ENCODE measurements around the gene SNX11. TPM values are rescaled to one million over a fixed set of nuclear protein-coding genes. Genes with fewer than 3 reads are reported as not detected.
"Not testable (repeated sequence)": the region's sequence is repeated elsewhere in the genome, so short reads cannot be mapped to it uniquely, and the experiment has no call there.

SNX11 gene
- total RNA-seq, 1 experiment from 2014 or later, result 16.0 TPM

- DNase-seq; H3K27me3 ChIP-seq (ENCODE audit: control insufficient read depth, insufficient read depth, low read length); H3K4me3 ChIP-seq (ENCODE audit: insufficient read depth, low read depth, low read length): not testable (repeated sequence)
- peaks cover 25% of the 10 kb centered on the region for H3K36me3 ChIP-seq (replicated peaks; ENCODE audit: control insufficient read depth, insufficient read depth, low read length)
Measured at GRCh38 chr17:48073566-48074094, 33.9 kb upstream of the SNX11 start.

GRCh38 chr17:48074322-48075081 lies 33.1 kb upstream of the SNX11 start:
- Histone ChIP-seq H3K36me3 (replicated peaks; ENCODE audit: control insufficient read depth, insufficient read depth, low read length) (peaks cover 23% of the 10 kb centered on the region), H3K4me3 (ENCODE audit: insufficient read depth, low read depth, low read length) (no peak overlapping the region), H3K27me3 (ENCODE audit: control insufficient read depth, insufficient read depth, low read length) (no peaks in the 10 kb centered on the region)
- DNase-seq, result peak; percentile 63

- H3K36me3 ChIP-seq (replicated peaks; ENCODE audit: control insufficient read depth, insufficient read depth, low read length), result peaks cover 13% of the 10 kb centered on the region
- H3K27me3 ChIP-seq (ENCODE audit: control insufficient read depth, insufficient read depth, low read length); DNase-seq; H3K4me3 ChIP-seq (ENCODE audit: insufficient read depth, low read depth, low read length): not testable (repeated sequence)
Measured at GRCh38 chr17:48077152-48077551, 30.4 kb upstream of the SNX11 start.

GRCh38 chr17:48081858-48082257 lies 25.7 kb upstream of the SNX11 start:
- no peaks in the 10 kb centered on the region for H3K27me3 ChIP-seq (ENCODE audit: control insufficient read depth, insufficient read depth, low read length)
- H3K36me3 ChIP-seq (replicated peaks; ENCODE audit: control insufficient read depth, insufficient read depth, low read length), result no peaks in the 10 kb centered on the region
- no peak for DNase-seq
- H3K4me3 ChIP-seq (ENCODE audit: insufficient read depth, low read depth, low read length), result no peak overlapping the region

- DNase-seq, result no peak
- Histone ChIP-seq H3K36me3 (replicated peaks; ENCODE audit: control insufficient read depth, insufficient read depth, low read length) (no peaks in the 10 kb centered on the region), H3K4me3 (ENCODE audit: insufficient read depth, low read depth, low read length) (no peak overlapping the region)
Measured at GRCh38 chr17:48084932-48085331, 22.6 kb upstream of the SNX11 start.

GRCh38 chr17:48093341-48094045 lies 14.1 kb upstream of the SNX11 start:
- no peak for DNase-seq
- H3K4me3 ChIP-seq (ENCODE audit: insufficient read depth, low read depth, low read length), result no peak overlapping the region
- H3K36me3 ChIP-seq (replicated peaks; ENCODE audit: control insufficient read depth, insufficient read depth, low read length), result no peaks in the 10 kb centered on the region
- H3K27me3 ChIP-seq (ENCODE audit: control insufficient read depth, insufficient read depth, low read length), result no peaks in the 10 kb centered on the region

More at GRCh38 chr17:48084932-48085331, 22.6 kb upstream of the SNX11 start:
- no peaks in the 10 kb centered on the region for H3K27me3 ChIP-seq (ENCODE audit: control insufficient read depth, insufficient read depth, low read length)

GRCh38 chr17:48095611-48096010 lies 12.0 kb upstream of the SNX11 start:
- DNase-seq, result no peak
- H3K4me3 ChIP-seq (ENCODE audit: insufficient read depth, low read depth, low read length), result no peak overlapping the region
- H3K27me3 ChIP-seq (ENCODE audit: control insufficient read depth, insufficient read depth, low read length), result no peaks in the 10 kb centered on the region
- H3K36me3 ChIP-seq (replicated peaks; ENCODE audit: control insufficient read depth, insufficient read depth, low read length), result no peaks in the 10 kb centered on the region

- Histone ChIP-seq H3K4me3 (ENCODE audit: insufficient read depth, low read depth, low read length) (peak overlapping the region; percentile 92), H3K27me3 (ENCODE audit: control insufficient read depth, insufficient read depth, low read length) (no peaks in the 10 kb centered on the region), H3K36me3 (replicated peaks; ENCODE audit: control insufficient read depth, insufficient read depth, low read length) (no peaks in the 10 kb centered on the region)
- DNase-seq, result no peak
Measured at GRCh38 chr17:48100160-48100559, 7.4 kb upstream of the SNX11 start.

- peak overlapping the region; percentile 92 for H3K4me3 ChIP-seq (ENCODE audit: insufficient read depth, low read depth, low read length)
- peak; percentile 86 for DNase-seq
- no peaks in the 10 kb centered on the region for H3K27me3 ChIP-seq (ENCODE audit: control insufficient read depth, insufficient read depth, low read length)
- H3K36me3 ChIP-seq (replicated peaks; ENCODE audit: control insufficient read depth, insufficient read depth, low read length), result no peaks in the 10 kb centered on the region
Measured at GRCh38 chr17:48100591-48101011, 7.0 kb upstream of the SNX11 start.

- Histone ChIP-seq H3K27me3 (ENCODE audit: control insufficient read depth, insufficient read depth, low read length) (no peaks in the 10 kb centered on the region), H3K36me3 (replicated peaks; ENCODE audit: control insufficient read depth, insufficient read depth, low read length) (no peaks in the 10 kb centered on the region), H3K4me3 (ENCODE audit: insufficient read depth, low read depth, low read length) (peak within 1 kb of the TSS; percentile 92)
- DNase-seq, result peak; percentile 97
Measured at GRCh38 chr17:48101012-48101720, 6.4 kb upstream of the SNX11 start, which contains the start of gene CBX1. Gene CBX1, minus strand, starts transcription at chr17:48101478. Its CDS starts 24,474 bp downstream, at chr17:48077004.

GRCh38 chr17:48102043-48102750 lies 5.4 kb upstream of the SNX11 start:
- DNase-seq, result no peak
- H3K4me3 ChIP-seq (ENCODE audit: insufficient read depth, low read depth, low read length), result peak overlapping the region; percentile 92; the same call in 1 of the 2 replicates
- no peaks in the 10 kb centered on the region for H3K27me3 ChIP-seq (ENCODE audit: control insufficient read depth, insufficient read depth, low read length)
- no peaks in the 10 kb centered on the region for H3K36me3 ChIP-seq (replicated peaks; ENCODE audit: control insufficient read depth, insufficient read depth, low read length)

- Histone ChIP-seq H3K4me3 (ENCODE audit: insufficient read depth, low read depth, low read length) (no peak overlapping the region), H3K36me3 (replicated peaks; ENCODE audit: control insufficient read depth, insufficient read depth, low read length) (no peaks in the 10 kb centered on the region), H3K27me3 (ENCODE audit: control insufficient read depth, insufficient read depth, low read length) (no peaks in the 10 kb centered on the region)
- DNase-seq, result no peak
Measured at GRCh38 chr17:48102798-48103715, 4.5 kb upstream of the SNX11 start.

- Histone ChIP-seq H3K4me3 (ENCODE audit: insufficient read depth, low read depth, low read length) (no peak overlapping the region), H3K27me3 (ENCODE audit: control insufficient read depth, insufficient read depth, low read length) (no peaks in the 10 kb centered on the region), H3K36me3 (replicated peaks; ENCODE audit: control insufficient read depth, insufficient read depth, low read length) (no peaks in the 10 kb centered on the region)
- DNase-seq, result no peak
Measured at GRCh38 chr17:48104440-48104839, 3.1 kb upstream of the SNX11 start.
